IMR-90 (cell line): ENCODE results near the gene SCAMP1. TPM values are rescaled to one million over a fixed set of nuclear protein-coding genes. Genes with fewer than 3 reads are reported as not detected.
A peak's percentile ranks its signal among the peaks of the same experiment; 100 is the strongest.
"Not testable (repeated sequence)": the region's sequence is repeated elsewhere in the genome, so short reads cannot be mapped to it uniquely, and the experiment has no call there.

Experiments used
- ATAC-seq: fragments of 200-7000 bp; cut with Tn5 transposase; 2 replicates; pipeline ENCODE4 v1.9.1; 2020; ENCODE audit warnings: low read depth, mild to moderate bottlenecking, moderate library complexity
- BruUV-seq: library from RNA; stranded (reverse); fragments of 400-500 nt; replicated peaks from 2 replicates; lab custom pipeline; 2021; lab: Mats Ljungman, UMichigan
- CTCF ChIA-PET: fragments of 300-600 bp; formaldehyde crosslinking; extraction: SDS; loops from one replicate; lab custom pipeline; 2021; ENCODE audit warnings: antibody characterized with exemption; lab: Yijun Ruan, JAX
- POLR2A ChIA-PET: fragments of 300-600 bp; sonication (Branson Sonifier 250); formaldehyde crosslinking; loops from one replicate; lab custom pipeline; 2022; ENCODE audit warnings: antibody characterized with exemption; ENCODE audit not compliant: unreplicated experiment; lab: Charles Lee
- DNase-seq: peaks from one replicate; pipeline ENCODE4 v3.0.0; 2013
- H2AFZ ChIP-seq: replicated peaks from 2 replicates; pipeline ENCODE3; 2013; ENCODE audit warnings: low read length, mild to moderate bottlenecking; ENCODE audit not compliant: poor library complexity
- H2AK5ac ChIP-seq: 2 replicates; pipeline ENCODE4 v1.6.1; 2013; ENCODE audit warnings: low read depth, low read length, inconsistent platforms
- H2AK9ac ChIP-seq: replicated peaks from 2 replicates; pipeline ENCODE3; 2013; ENCODE audit warnings: mild to moderate bottlenecking, low read depth, low read length, moderate library complexity; ENCODE audit not compliant: poor library complexity
- H2BK120ac ChIP-seq: 2 replicates; pipeline ENCODE4 v1.6.1; 2013; ENCODE audit warnings: low read depth, low read length, inconsistent platforms
- H2BK15ac ChIP-seq: 3 replicates; pipeline ENCODE4 v1.6.1; 2013; ENCODE audit warnings: low read depth, low read length, inconsistent platforms
- H2BK20ac ChIP-seq: 2 replicates; pipeline ENCODE4 v1.6.1; 2013; ENCODE audit warnings: low read depth, mild to moderate bottlenecking, inconsistent platforms, low read length, moderate library complexity
- H2BK5ac ChIP-seq: 2 replicates; pipeline ENCODE4 v1.6.1; 2013; ENCODE audit warnings: mild to moderate bottlenecking, low read depth, low read length, inconsistent platforms; ENCODE audit not compliant: poor library complexity, severe bottlenecking
- H3K14ac ChIP-seq: replicated peaks from 2 replicates; pipeline ENCODE4 v1.6.1; 2013; ENCODE audit warnings: low read depth, low read length, inconsistent platforms
- H3K18ac ChIP-seq: 2 replicates; pipeline ENCODE4 v1.6.1; 2013; ENCODE audit warnings: low read depth, low read length, control low read depth
- H3K23ac ChIP-seq: 2 replicates; pipeline ENCODE4 v1.6.1; 2013; ENCODE audit warnings: low read depth, low read length, inconsistent platforms
- H3K27ac ChIP-seq: 2 replicates; pipeline ENCODE4 v1.5.1; 2013; ENCODE audit warnings: mild to moderate bottlenecking, control low read depth, low read length; ENCODE audit not compliant: insufficient read depth
- H3K27me3 ChIP-seq: 2 replicates; pipeline ENCODE4 v1.6.1; 2013; ENCODE audit warnings: low read length; ENCODE audit not compliant: control insufficient read depth, insufficient read depth
- H3K36me3 ChIP-seq: 2 replicates; pipeline ENCODE4 v1.6.1; 2013; ENCODE audit warnings: low read length, mixed read lengths; ENCODE audit not compliant: control insufficient read depth, insufficient read depth
- H3K4ac ChIP-seq: 2 replicates; pipeline ENCODE4 v1.6.1; 2013; ENCODE audit warnings: low read depth, low read length, inconsistent platforms
- H3K4me1 ChIP-seq: 2 replicates; pipeline ENCODE4 v1.6.1; 2013; ENCODE audit warnings: low read length, mixed read lengths; ENCODE audit not compliant: control insufficient read depth, insufficient read depth
- H3K4me2 ChIP-seq: 2 replicates; pipeline ENCODE4 v1.6.1; 2013; ENCODE audit warnings: low read depth, mild to moderate bottlenecking, control low read depth, low read length, moderate library complexity
- H3K4me3 ChIP-seq: 2 replicates; pipeline ENCODE4 v1.5.1; 2013; ENCODE audit warnings: low read depth, mild to moderate bottlenecking, control low read depth, low read length, moderate library complexity; ENCODE audit not compliant: insufficient read depth
- H3K56ac ChIP-seq: 2 replicates; pipeline ENCODE4 v1.6.1; 2013; ENCODE audit warnings: low read length, inconsistent platforms; ENCODE audit not compliant: insufficient read depth; ENCODE audit errors: extremely low read depth
- H3K79me1 ChIP-seq, 2 experiments: 2 replicates each; pipeline ENCODE4 v1.6.1; 2013; ENCODE audit warnings: low read length in 2 of 2, inconsistent platforms in 1 of 2, low read depth in 1 of 2
- H3K9ac ChIP-seq: 2 replicates; pipeline ENCODE4 v1.6.1; 2013; ENCODE audit warnings: low read depth, low read length, control low read depth
- H3K9me1 ChIP-seq: 2 replicates; pipeline ENCODE4 v1.6.1; 2013; ENCODE audit warnings: low read length, inconsistent platforms; ENCODE audit not compliant: insufficient read depth
- H3K9me3 ChIP-seq: 2 replicates; pipeline ENCODE4 v1.6.1; 2013; ENCODE audit warnings: low read length; ENCODE audit not compliant: control insufficient read depth, insufficient read depth
- H4K20me1 ChIP-seq: 2 replicates; pipeline ENCODE4 v1.6.1; 2013; ENCODE audit warnings: low read length, inconsistent platforms; ENCODE audit not compliant: insufficient read depth
- H4K5ac ChIP-seq: 2 replicates; pipeline ENCODE4 v1.6.1; 2013; ENCODE audit warnings: mild to moderate bottlenecking, low read depth, low read length, control low read depth
- H4K8ac ChIP-seq, 2 experiments: 2 replicates each; pipeline ENCODE4 v1.6.1; 2013; ENCODE audit warnings: low read depth in 2 of 2, low read length in 2 of 2, control low read depth in 1 of 2, inconsistent platforms in 1 of 2
- H4K91ac ChIP-seq: 2 replicates; pipeline ENCODE4 v1.6.1; 2013; ENCODE audit warnings: low read depth, low read length, inconsistent platforms; ENCODE audit not compliant: insufficient read depth
- WGBS, 2 experiments: methylation state at CpG; one replicate each; pipeline versions ENCODE4 v1.1.5 to v1.1.7; 2013; ENCODE audit warnings: missing lambda C conversion rate in 2 of 2; ENCODE audit not compliant: insufficient read length in 1 of 2; ENCODE audit errors: extremely low coverage in 2 of 2; 5-methylcytosine and 5-hydroxymethylcytosine counted together
- dilution Hi-C: fragments of 300-500 bp; cut with HindIII; formaldehyde crosslinking; loops from one replicate; pipeline ENCODE4 v1.14.3; 2018; ENCODE audit warnings: low sequenced_read_pairs; ENCODE audit not compliant: unreplicated experiment
- in situ Hi-C: fragments of 300-500 bp; cut with MboI; formaldehyde crosslinking; loops from 3 replicates; pipeline ENCODE4 v1.14.3; 2019; ENCODE audit warnings: low sequenced_read_pairs, inconsistent platforms, mixed read lengths
- intact Hi-C: fragments of 100-400 bp; cut with micrococcal nuclease; formaldehyde crosslinking; loops from 2 replicates; pipeline ENCODE4 v1.10.0; 2022
- polyA plus RNA-seq, 3 experiments: library from polyadenylated mRNA; depleted of rRNA; stranded (reverse); fragments of >200 nt; gene quantifications; 2 replicates each; pipeline ENCODE4 v1.2.3, GENCODE V29; 2012; ENCODE audit warnings: low replicate concordance in 1 of 3
- total RNA-seq: library from RNA; depleted of rRNA; stranded (reverse); fragments of >200 nt; gene quantifications from 2 replicates; pipeline ENCODE4 v1.2.3, GENCODE V29; 2012

The SCAMP1 gene
- total and polyA plus RNA-seq, 2 of the 4 experiments (the other 2 are of a cell fraction), result 13.5 to 114 TPM

DNA sequence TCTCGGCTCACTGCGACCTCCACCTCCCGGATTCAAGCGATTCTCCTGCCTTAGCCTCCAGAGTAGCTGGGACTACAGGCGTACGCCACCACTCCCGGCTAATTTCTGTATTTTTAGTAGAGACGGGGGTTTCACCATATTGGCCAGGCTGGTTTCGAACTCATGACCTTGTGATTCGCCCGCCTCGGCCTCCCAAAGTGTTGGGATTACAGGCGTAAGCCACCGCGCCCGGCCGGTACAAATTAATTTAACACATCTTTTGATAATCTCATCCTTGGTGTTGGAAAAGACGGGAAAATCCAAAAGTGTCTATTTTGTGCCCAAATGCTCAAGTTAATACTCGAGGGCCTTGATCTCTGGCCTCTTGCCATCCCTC lies 974 bp upstream of the SCAMP1 start:
- peak overlapping the region; percentile 85 for H3K9ac ChIP-seq
- H2BK20ac ChIP-seq, H3K36me3 ChIP-seq, ATAC-seq, BruUV-seq, H3K4me1 ChIP-seq, H2AK5ac ChIP-seq, H2BK15ac ChIP-seq, H4K20me1 ChIP-seq, H3K18ac ChIP-seq, H2BK5ac ChIP-seq, H3K27me3 ChIP-seq, POLR2A ChIA-PET, intact Hi-C loops, H3K9me3 ChIP-seq, DNase-seq, dilution Hi-C loops: not testable (repeated sequence)
- peak overlapping the region; percentile 88 for H3K4me3 ChIP-seq
- peak overlapping the region; percentile 76 for H3K23ac ChIP-seq
- peak overlapping the region; percentile 73; the same call in 1 of the 2 replicates for H3K56ac ChIP-seq
- peak overlapping the region; percentile 84; the same call in 1 of the 2 replicates for H3K4ac ChIP-seq
- peak overlapping the region; percentile 86 to 88 for H4K8ac ChIP-seq
- H4K91ac ChIP-seq, result 0 out of 2 replicates have a peak overlapping the region, but pooled peaks have one; percentile 2
- CTCF ChIA-PET, result interaction anchor here (0.7 kb wide), 1 partner anchor 13 kb away, joined by 6 read pairs; no protein-coding TSS in a partner anchor
- H3K9me1 ChIP-seq, result peaks cover 12% of the 10 kb centered on the region
- H2AK9ac ChIP-seq, result peak overlapping the region; percentile 96
- peaks cover 15 to 41% of the 10 kb centered on the region in 2 experiments for H3K79me1 ChIP-seq
- WGBS, 2 experiments, result 100% methylated on average over 4 of the region's 19 CpGs; no CpG with 5 or more reads in 1 of the 2 experiments
- peak overlapping the region; percentile 68 for H4K5ac ChIP-seq
- in situ Hi-C loops, result loop anchor here (5.0 kb wide), 1 partner anchor 62 kb away; no protein-coding TSS in a partner anchor
- H3K27ac ChIP-seq, result peak overlapping the region; percentile 88
- peak overlapping the region; percentile 82 for H3K4me2 ChIP-seq
- H3K14ac ChIP-seq, result peak overlapping the region; percentile 93
- H2BK120ac ChIP-seq, result peak overlapping the region; percentile 20; the same call in 1 of the 2 replicates
- peak overlapping the region; percentile 99 for H2AFZ ChIP-seq
